SJSA1 (cell line): Measurements from ENCODE around the gene DIP2C. TPM values are rescaled to one million over a fixed set of nuclear protein-coding genes. Genes with fewer than 3 reads are reported as not detected.
A peak's percentile ranks its signal among the peaks of the same experiment; 100 is the strongest.

Source experiments
- DNase-seq, 2 experiments: peaks; one replicate each; pipeline ENCODE4 v3.0.0-alpha.2; 2015 to 2020; ENCODE audit warnings: low spot score in 2 of 2, low read depth in 1 of 2
- H3K27ac ChIP-seq: fragments of 250-450 bp; sonication (Bioruptor Pico); 2 replicates; pipeline ENCODE4 v1.5.1; 2020; ENCODE audit warnings: mild to moderate bottlenecking, moderate library complexity
- H3K27me3 ChIP-seq: fragments of 250-450 bp; sonication (Bioruptor Pico); replicated peaks from 2 replicates; pipeline ENCODE4 v1.5.1; 2020; ENCODE audit warnings: mild to moderate bottlenecking, moderate library complexity
- H3K36me3 ChIP-seq: fragments of 250-450 bp; sonication (Bioruptor Pico); 2 replicates; pipeline ENCODE4 v1.5.1; 2020; ENCODE audit warnings: mild to moderate bottlenecking
- H3K4me1 ChIP-seq: fragments of 250-450 bp; sonication (Bioruptor Pico); replicated peaks from 2 replicates; pipeline ENCODE4 v1.6.1; 2021; ENCODE audit warnings: mild to moderate bottlenecking
- H3K4me3 ChIP-seq: fragments of 250-450 bp; sonication (Bioruptor Pico); 2 replicates; pipeline ENCODE4 v1.5.1; 2020; ENCODE audit warnings: mild to moderate bottlenecking
- H3K9me3 ChIP-seq: fragments of 250-450 bp; sonication (Bioruptor Pico); replicated peaks from 2 replicates; pipeline ENCODE4 v1.5.1; 2020; ENCODE audit warnings: mild to moderate bottlenecking
- total RNA-seq: library from RNA; depleted of rRNA; stranded (reverse); fragments of >200 nt; shearing (Covaris generic); gene quantifications from 2 replicates; pipeline ENCODE4 v1.2.3, GENCODE V29; 2014

Gene DIP2C
- total RNA-seq, 1 experiment from 2014 or later: 17.5 TPM

GRCh38 chr10:565146-565545 lies 124.3 kb downstream of the DIP2C start:
- DNase-seq: no peak

DNA sequence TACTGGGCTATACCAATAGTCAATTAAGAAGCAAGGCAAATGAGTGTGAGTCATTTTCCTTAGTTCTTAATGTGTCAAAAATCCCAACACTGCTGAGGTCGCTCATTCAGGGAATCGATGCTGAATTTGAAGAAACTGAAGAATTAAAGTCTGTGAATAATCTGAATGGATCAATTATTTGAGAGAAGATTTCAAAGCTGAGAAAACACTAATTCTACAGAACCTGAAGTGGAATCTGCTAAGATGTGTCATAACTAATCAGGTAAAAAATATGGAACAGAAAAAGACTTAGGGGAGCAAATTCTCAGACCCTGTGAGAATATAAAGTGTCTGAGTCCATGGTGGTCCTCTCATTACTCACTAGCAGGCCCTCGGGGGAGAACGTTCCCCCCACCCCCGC lies 125.6 kb downstream of the DIP2C start:
- H3K4me3 ChIP-seq: no peak overlapping the region

More at GRCh38 chr10:565146-565545, 124.3 kb downstream of the DIP2C start:
- no peak overlapping the region for H3K4me3 ChIP-seq
- no peaks in the 10 kb centered on the region for H3K27me3 ChIP-seq
- peaks cover 5% of the 10 kb centered on the region for H3K9me3 ChIP-seq
- H3K27ac ChIP-seq: no peak overlapping the region
- no peaks in the 10 kb centered on the region for H3K36me3 ChIP-seq
- H3K4me1 ChIP-seq: no peaks in the 10 kb centered on the region

GRCh38 chr10:562142-562541 lies 127.3 kb downstream of the DIP2C start:
- no peak for DNase-seq
- no peaks in the 10 kb centered on the region for H3K27me3 ChIP-seq
- H3K4me3 ChIP-seq: no peak overlapping the region
- H3K27ac ChIP-seq: no peak overlapping the region
- H3K4me1 ChIP-seq: no peaks in the 10 kb centered on the region
- H3K9me3 ChIP-seq: peaks cover 5% of the 10 kb centered on the region; the same call in 1 of the 2 replicates
- H3K36me3 ChIP-seq: peaks cover 2% of the 10 kb centered on the region; the same call in 1 of the 2 replicates

More for the DNA sequence above, 125.6 kb downstream of the DIP2C start:
- H3K27ac ChIP-seq: no peak overlapping the region
- no peak for DNase-seq
- H3K9me3 ChIP-seq: peaks cover 5% of the 10 kb centered on the region; the same call in 1 of the 2 replicates
- H3K4me1 ChIP-seq: no peaks in the 10 kb centered on the region
- H3K36me3 ChIP-seq: no peaks in the 10 kb centered on the region
- H3K27me3 ChIP-seq: no peaks in the 10 kb centered on the region

GRCh38 chr10:561721-562120 lies 127.7 kb downstream of the DIP2C start:
- no peak overlapping the region for H3K4me3 ChIP-seq
- H3K27me3 ChIP-seq: no peaks in the 10 kb centered on the region
- no peak for DNase-seq
- peaks cover 5% of the 10 kb centered on the region; the same call in 1 of the 2 replicates for H3K36me3 ChIP-seq
- H3K9me3 ChIP-seq: peaks cover 5% of the 10 kb centered on the region; the same call in 1 of the 2 replicates
- H3K27ac ChIP-seq: no peak overlapping the region
- H3K4me1 ChIP-seq: no peaks in the 10 kb centered on the region

- H3K36me3 ChIP-seq: peaks cover 5% of the 10 kb centered on the region; the same call in 1 of the 2 replicates
- H3K4me3 ChIP-seq: no peak overlapping the region
- H3K4me1 ChIP-seq: no peaks in the 10 kb centered on the region
- no peaks in the 10 kb centered on the region for H3K27me3 ChIP-seq
- no peak for DNase-seq
- no peak overlapping the region for H3K27ac ChIP-seq
- peaks cover 5% of the 10 kb centered on the region; the same call in 1 of the 2 replicates for H3K9me3 ChIP-seq
Observed at GRCh38 chr10:560314-560992, 129.0 kb downstream of the DIP2C start.

- DNase-seq: peak in 1 of 2 experiments; percentile 39
- no peaks in the 10 kb centered on the region for H3K27me3 ChIP-seq
- H3K4me1 ChIP-seq: no peaks in the 10 kb centered on the region
- H3K27ac ChIP-seq: no peak overlapping the region
- no peak overlapping the region for H3K4me3 ChIP-seq
- peaks cover 5% of the 10 kb centered on the region; the same call in 1 of the 2 replicates for H3K36me3 ChIP-seq
- H3K9me3 ChIP-seq: peaks cover 5% of the 10 kb centered on the region; the same call in 1 of the 2 replicates
Observed at GRCh38 chr10:559767-560047, 129.8 kb downstream of the DIP2C start.

- Histone ChIP-seq H3K4me1 (no peaks in the 10 kb centered on the region), H3K9me3 (0 out of 2 replicates have a peak, but pooled peaks cover 2% of the 10 kb centered on the region), H3K36me3 (peaks cover 5% of the 10 kb centered on the region; the same call in 1 of the 2 replicates), H3K27me3 (no peaks in the 10 kb centered on the region), H3K4me3 (no peak overlapping the region), H3K27ac (no peak overlapping the region)
- no peak for DNase-seq
Observed at GRCh38 chr10:558891-559766, 130.3 kb downstream of the DIP2C start.

- Histone ChIP-seq H3K4me3 (no peak overlapping the region), H3K4me1 (no peaks in the 10 kb centered on the region), H3K27ac (no peak overlapping the region), H3K27me3 (no peaks in the 10 kb centered on the region), H3K9me3 (no peaks in the 10 kb centered on the region), H3K36me3 (peaks cover 5% of the 10 kb centered on the region; the same call in 1 of the 2 replicates)
- no peak for DNase-seq
Observed at GRCh38 chr10:558364-558763, 131.1 kb downstream of the DIP2C start.

- no peak overlapping the region for H3K27ac ChIP-seq
Observed at GRCh38 chr10:557792-558328, 131.6 kb downstream of the DIP2C start.

DNA sequence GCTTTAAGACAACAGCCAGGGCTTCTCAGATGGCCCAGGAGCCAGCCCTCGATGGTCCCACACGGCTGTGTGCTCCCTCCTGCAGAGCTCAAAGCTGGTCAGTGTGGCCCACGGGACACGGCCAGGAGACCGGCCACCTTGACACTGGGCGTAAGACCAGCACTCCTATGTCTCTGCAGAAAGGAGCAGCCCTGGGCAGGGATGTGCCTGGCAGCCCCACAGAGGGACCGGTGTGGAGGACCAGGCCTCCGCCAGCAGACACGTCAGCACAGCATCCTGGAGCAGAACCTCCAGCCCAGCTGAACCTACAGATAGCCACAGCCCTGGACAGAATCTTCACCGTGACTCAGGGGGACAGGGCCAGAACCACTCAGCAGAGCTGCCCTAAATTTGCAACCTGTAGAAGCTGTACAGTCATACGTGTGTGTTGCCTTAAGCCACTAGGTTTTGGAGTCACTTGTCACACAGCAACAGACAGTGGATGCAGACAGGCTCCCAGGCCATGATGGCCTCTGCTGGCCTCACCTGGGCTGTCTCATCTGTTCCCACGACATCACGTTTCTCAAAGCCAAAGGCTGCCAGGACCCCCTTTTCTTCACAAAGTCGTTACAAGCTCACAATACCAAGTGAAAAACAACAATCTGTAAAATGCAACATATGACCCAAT lies 132.4 kb downstream of the DIP2C start:
- no peaks in the 10 kb centered on the region for H3K4me1 ChIP-seq
- H3K27ac ChIP-seq: no peak overlapping the region
- DNase-seq: no peak
- H3K36me3 ChIP-seq: peaks cover 5% of the 10 kb centered on the region; the same call in 1 of the 2 replicates
- no peak overlapping the region for H3K4me3 ChIP-seq
- H3K9me3 ChIP-seq: no peaks in the 10 kb centered on the region
- H3K27me3 ChIP-seq: no peaks in the 10 kb centered on the region

More at GRCh38 chr10:557792-558328, 131.6 kb downstream of the DIP2C start:
- Histone ChIP-seq H3K4me3 (no peak overlapping the region), H3K4me1 (no peaks in the 10 kb centered on the region), H3K27me3 (no peaks in the 10 kb centered on the region), H3K9me3 (no peaks in the 10 kb centered on the region), H3K36me3 (peaks cover 5% of the 10 kb centered on the region; the same call in 1 of the 2 replicates)
- peak in 1 of 2 experiments; percentile 16 for DNase-seq

- H3K27ac ChIP-seq: no peak overlapping the region
- H3K4me1 ChIP-seq: no peaks in the 10 kb centered on the region
- H3K36me3 ChIP-seq: peaks cover 5% of the 10 kb centered on the region; the same call in 1 of the 2 replicates
- H3K27me3 ChIP-seq: no peaks in the 10 kb centered on the region
- H3K9me3 ChIP-seq: no peaks in the 10 kb centered on the region
- no peak for DNase-seq
- H3K4me3 ChIP-seq: no peak overlapping the region
Observed at GRCh38 chr10:555682-556350, 133.7 kb downstream of the DIP2C start.

- H3K27ac ChIP-seq: no peak overlapping the region
- peaks cover 5% of the 10 kb centered on the region; the same call in 1 of the 2 replicates for H3K36me3 ChIP-seq
- no peak for DNase-seq
Observed at GRCh38 chr10:555281-555680, 134.2 kb downstream of the DIP2C start.

More at GRCh38 chr10:555281-555680, 134.2 kb downstream of the DIP2C start:
- Histone ChIP-seq H3K27me3 (no peaks in the 10 kb centered on the region), H3K9me3 (no peaks in the 10 kb centered on the region), H3K4me1 (no peaks in the 10 kb centered on the region), H3K4me3 (no peak overlapping the region)
